HEK293T (cell line): ENCODE measurements around the gene CHPF2.

Experiments used
- ARNT ChIP-seq: fragments of 450-650 bp; IDR thresholded peaks from 2 replicates; pipeline ENCODE4 v1.6.1; 2017; ENCODE audit warnings: mild to moderate bottlenecking
- BHLHE40 ChIP-seq: fragments of 450-650 bp; IDR thresholded peaks from 2 replicates; pipeline ENCODE4 v1.6.1; 2016; ENCODE audit warnings: mild to moderate bottlenecking, moderate library complexity, borderline replicate concordance
- FOXK2 ChIP-seq: fragments of 450-650 bp; IDR thresholded peaks from 2 replicates; pipeline ENCODE4 v1.6.1; 2016; ENCODE audit warnings: mild to moderate bottlenecking
- FOXM1 ChIP-seq: fragments of 450-650 bp; IDR thresholded peaks from 2 replicates; pipeline ENCODE4 v1.6.1; 2017; ENCODE audit warnings: mild to moderate bottlenecking, borderline replicate concordance
- NFRKB ChIP-seq: fragments of 450-650 bp; IDR thresholded peaks from 2 replicates; pipeline ENCODE4 v1.6.1; 2016; ENCODE audit warnings: mild to moderate bottlenecking, moderate library complexity
- SP1 ChIP-seq: fragments of 450-650 bp; IDR thresholded peaks from 2 replicates; pipeline ENCODE4 v1.6.1; 2017
- SUZ12 ChIP-seq: fragments of 450-650 bp; IDR thresholded peaks from 2 replicates; pipeline ENCODE4 v1.6.1; 2016; ENCODE audit warnings: mild to moderate bottlenecking
- ZNF384 ChIP-seq: fragments of 450-650 bp; IDR thresholded peaks from 2 replicates; pipeline ENCODE4 v1.6.1; 2016

DNA sequence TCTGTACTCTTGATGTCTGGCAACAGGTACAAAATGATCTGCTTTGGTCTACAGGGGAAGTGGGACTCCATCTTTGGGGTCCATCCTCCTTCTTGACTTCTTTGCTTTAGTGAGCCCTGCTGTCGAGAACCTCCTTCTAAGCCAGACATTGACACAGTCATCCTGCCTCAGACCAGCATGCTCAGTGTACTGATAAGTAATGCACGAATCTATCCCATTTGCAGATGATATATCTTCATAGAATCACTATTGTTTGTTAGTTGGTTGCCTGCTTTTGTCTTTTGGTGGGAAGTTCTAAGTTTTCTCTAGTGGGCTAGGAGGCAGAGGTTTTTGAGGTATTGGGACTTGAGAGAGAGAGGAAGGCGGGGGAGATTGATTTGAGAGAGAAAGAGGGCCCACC, 30.9 kb upstream of the CHPF2 start:
- TF ChIP-seq ARNT (no peak), ZNF384 (no peak), SP1 (no peak), FOXM1 (no peak), NFRKB (no peak), BHLHE40 (no peak), FOXK2 (no peak), SUZ12 (no peak)
